ENCODE results near the gene SEC16B.

The SEC16B gene

GRCh38 chr1:177933881-177934280 is 36.0 kb downstream of the SEC16B start:
- TF ChIP-seq ZNF274 (IDR thresholded peaks at IDR 0.05; ENCODE audit: low read depth, low read length): no peak
- TF ChIP-seq YY1 (IDR thresholded peaks at IDR 0.05; ENCODE audit: insufficient read depth, insufficient read length): no peak
- TF ChIP-seq SUZ12 (IDR thresholded peaks at IDR 0.05; ENCODE audit: extremely low read depth, insufficient read depth, insufficient read length): no peak
- H3K9ac ChIP-seq (ENCODE audit: insufficient read length, low read depth): no peak overlapping the region
- no peaks in the 10 kb centered on the region for H3K27me3 ChIP-seq (ENCODE audit: insufficient read depth, insufficient read length)
- no peaks in the 10 kb centered on the region for H3K9me3 ChIP-seq (ENCODE audit: insufficient read depth, low read length)
- H3K4me1 ChIP-seq (ENCODE audit: insufficient read depth, insufficient read length): no peaks in the 10 kb centered on the region
- DNase-seq (ENCODE audit: low read depth, low spot score): no peak
- no peaks in the 10 kb centered on the region for H3K36me3 ChIP-seq (ENCODE audit: insufficient read depth, insufficient read length, low read length)
- H3K4me3 ChIP-seq (ENCODE audit: insufficient read length, low read depth): no peak overlapping the region

- Histone ChIP-seq H3K4me3 (ENCODE audit: insufficient read length, low read depth) (no peak overlapping the region), H3K36me3 (ENCODE audit: insufficient read depth, insufficient read length, low read length) (no peaks in the 10 kb centered on the region), H3K9me3 (ENCODE audit: insufficient read depth, low read length) (no peaks in the 10 kb centered on the region), H3K27me3 (ENCODE audit: insufficient read depth, insufficient read length) (no peaks in the 10 kb centered on the region), H3K9ac (ENCODE audit: insufficient read length, low read depth) (no peak overlapping the region), H3K4me1 (ENCODE audit: insufficient read depth, insufficient read length) (no peaks in the 10 kb centered on the region)
- no peak for TF ChIP-seq SUZ12 (IDR thresholded peaks at IDR 0.05; ENCODE audit: extremely low read depth, insufficient read depth, insufficient read length)
- TF ChIP-seq ZNF274 (IDR thresholded peaks at IDR 0.05; ENCODE audit: low read depth, low read length): no peak
- no peak for TF ChIP-seq YY1 (IDR thresholded peaks at IDR 0.05; ENCODE audit: insufficient read depth, insufficient read length)
- no peak for DNase-seq (ENCODE audit: low read depth, low spot score)
Measured at GRCh38 chr1:177932123-177932522, 37.7 kb downstream of the SEC16B start.

- Histone ChIP-seq H3K4me3 (ENCODE audit: insufficient read length, low read depth) (no peak overlapping the region), H3K36me3 (ENCODE audit: insufficient read depth, insufficient read length, low read length) (no peaks in the 10 kb centered on the region), H3K9me3 (ENCODE audit: insufficient read depth, low read length) (no peaks in the 10 kb centered on the region), H3K27me3 (ENCODE audit: insufficient read depth, insufficient read length) (no peaks in the 10 kb centered on the region), H3K9ac (ENCODE audit: insufficient read length, low read depth) (no peak overlapping the region), H3K4me1 (ENCODE audit: insufficient read depth, insufficient read length) (no peaks in the 10 kb centered on the region)
- no peak for DNase-seq (ENCODE audit: low read depth, low spot score)
- TF ChIP-seq ZNF274 (IDR thresholded peaks at IDR 0.05; ENCODE audit: low read depth, low read length): no peak
- TF ChIP-seq YY1 (IDR thresholded peaks at IDR 0.05; ENCODE audit: insufficient read depth, insufficient read length): no peak
- no peak for TF ChIP-seq SUZ12 (IDR thresholded peaks at IDR 0.05; ENCODE audit: extremely low read depth, insufficient read depth, insufficient read length)
Measured at GRCh38 chr1:177928952-177929351, 40.9 kb downstream of the SEC16B start.

GRCh38 chr1:177928194-177928593 is 41.7 kb downstream of the SEC16B start:
- Histone ChIP-seq H3K27me3 (ENCODE audit: insufficient read depth, insufficient read length) (no peaks in the 10 kb centered on the region), H3K9ac (ENCODE audit: insufficient read length, low read depth) (no peak overlapping the region), H3K9me3 (ENCODE audit: insufficient read depth, low read length) (no peaks in the 10 kb centered on the region), H3K36me3 (ENCODE audit: insufficient read depth, insufficient read length, low read length) (no peaks in the 10 kb centered on the region), H3K4me1 (ENCODE audit: insufficient read depth, insufficient read length) (no peaks in the 10 kb centered on the region), H3K4me3 (ENCODE audit: insufficient read length, low read depth) (no peak overlapping the region)
- no peak for TF ChIP-seq YY1 (IDR thresholded peaks at IDR 0.05; ENCODE audit: insufficient read depth, insufficient read length)
- no peak for TF ChIP-seq ZNF274 (IDR thresholded peaks at IDR 0.05; ENCODE audit: low read depth, low read length)
- TF ChIP-seq SUZ12 (IDR thresholded peaks at IDR 0.05; ENCODE audit: extremely low read depth, insufficient read depth, insufficient read length): no peak
- peak; percentile 33 for DNase-seq (ENCODE audit: low read depth, low spot score)

GRCh38 chr1:177927021-177927596 is 42.7 kb downstream of the SEC16B start:
- Histone ChIP-seq H3K9ac (ENCODE audit: insufficient read length, low read depth) (no peak overlapping the region), H3K4me3 (ENCODE audit: insufficient read length, low read depth) (no peak overlapping the region), H3K27me3 (ENCODE audit: insufficient read depth, insufficient read length) (no peaks in the 10 kb centered on the region), H3K4me1 (ENCODE audit: insufficient read depth, insufficient read length) (no peaks in the 10 kb centered on the region), H3K36me3 (ENCODE audit: insufficient read depth, insufficient read length, low read length) (no peaks in the 10 kb centered on the region), H3K9me3 (ENCODE audit: insufficient read depth, low read length) (no peaks in the 10 kb centered on the region)
- TF ChIP-seq YY1 (IDR thresholded peaks at IDR 0.05; ENCODE audit: insufficient read depth, insufficient read length) (no peak), ZNF274 (IDR thresholded peaks at IDR 0.05; ENCODE audit: low read depth, low read length) (no peak), SUZ12 (IDR thresholded peaks at IDR 0.05; ENCODE audit: extremely low read depth, insufficient read depth, insufficient read length) (no peak)
- no peak for DNase-seq (ENCODE audit: low read depth, low spot score)

- Histone ChIP-seq H3K36me3 (ENCODE audit: insufficient read depth, insufficient read length, low read length) (no peaks in the 10 kb centered on the region), H3K4me3 (ENCODE audit: insufficient read length, low read depth) (no peak overlapping the region), H3K27me3 (ENCODE audit: insufficient read depth, insufficient read length) (no peaks in the 10 kb centered on the region), H3K4me1 (ENCODE audit: insufficient read depth, insufficient read length) (no peaks in the 10 kb centered on the region), H3K9me3 (ENCODE audit: insufficient read depth, low read length) (no peaks in the 10 kb centered on the region), H3K9ac (ENCODE audit: insufficient read length, low read depth) (no peak overlapping the region)
- DNase-seq (ENCODE audit: low read depth, low spot score): no peak
- no peak for TF ChIP-seq ZNF274 (IDR thresholded peaks at IDR 0.05; ENCODE audit: low read depth, low read length)
- TF ChIP-seq SUZ12 (IDR thresholded peaks at IDR 0.05; ENCODE audit: extremely low read depth, insufficient read depth, insufficient read length): no peak
- no peak for TF ChIP-seq YY1 (IDR thresholded peaks at IDR 0.05; ENCODE audit: insufficient read depth, insufficient read length)
Measured at GRCh38 chr1:177926201-177926600, 43.7 kb downstream of the SEC16B start.

- Histone ChIP-seq H3K4me1 (ENCODE audit: insufficient read depth, insufficient read length) (no peaks in the 10 kb centered on the region), H3K9ac (ENCODE audit: insufficient read length, low read depth) (no peak overlapping the region), H3K36me3 (ENCODE audit: insufficient read depth, insufficient read length, low read length) (no peaks in the 10 kb centered on the region), H3K4me3 (ENCODE audit: insufficient read length, low read depth) (no peak overlapping the region), H3K27me3 (ENCODE audit: insufficient read depth, insufficient read length) (no peaks in the 10 kb centered on the region), H3K9me3 (ENCODE audit: insufficient read depth, low read length) (no peaks in the 10 kb centered on the region)
- DNase-seq (ENCODE audit: low read depth, low spot score): no peak
- no peak for TF ChIP-seq SUZ12 (IDR thresholded peaks at IDR 0.05; ENCODE audit: extremely low read depth, insufficient read depth, insufficient read length)
- TF ChIP-seq ZNF274 (IDR thresholded peaks at IDR 0.05; ENCODE audit: low read depth, low read length): no peak
- no peak for TF ChIP-seq YY1 (IDR thresholded peaks at IDR 0.05; ENCODE audit: insufficient read depth, insufficient read length)
Measured at GRCh38 chr1:177925006-177925405, 44.9 kb downstream of the SEC16B start.
